CD4-positive, alpha-beta T cell treated with Interleukin-15 for 1 hour (primary cell): Measurements from ENCODE around the gene DAB2IP.

Source experiments
- DNase-seq: peaks from one replicate; pipeline ENCODE4 v3.0.0-alpha.2; 2020

The DAB2IP gene

GRCh38 chr9:121766081-121766683 is 114.7 kb downstream of the DAB2IP start:
- DNase-seq: no peak

DNA sequence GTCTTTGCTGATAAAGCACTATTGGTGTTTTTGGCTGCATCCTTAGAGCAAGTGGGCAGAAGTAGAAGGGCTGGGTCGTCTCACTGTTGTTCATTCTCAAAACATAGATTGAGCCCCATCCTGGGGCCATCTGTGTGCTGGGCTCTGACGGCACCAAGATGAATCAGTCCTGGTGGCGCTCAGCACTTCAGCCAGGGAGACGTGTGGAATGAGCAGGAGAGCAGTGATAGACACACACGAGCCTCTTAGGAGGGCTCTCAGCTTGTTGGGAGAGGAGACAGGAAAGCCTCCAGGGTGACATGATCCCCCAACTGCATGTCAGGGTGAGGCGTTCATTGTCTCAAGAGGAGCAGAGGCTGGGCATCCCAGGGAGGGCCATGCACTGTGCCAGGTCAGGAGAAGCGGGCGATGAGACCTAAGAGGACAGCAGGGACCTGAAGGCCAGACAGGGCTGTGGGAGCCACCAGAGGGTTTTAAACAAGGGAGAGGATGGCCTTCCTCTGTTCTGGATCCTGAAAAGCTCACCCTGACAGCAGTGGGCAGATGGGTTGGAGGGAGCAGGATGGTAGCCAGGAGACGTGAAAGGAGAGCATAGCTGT is 115.8 kb downstream of the DAB2IP start:
- DNase-seq: no peak

DNA sequence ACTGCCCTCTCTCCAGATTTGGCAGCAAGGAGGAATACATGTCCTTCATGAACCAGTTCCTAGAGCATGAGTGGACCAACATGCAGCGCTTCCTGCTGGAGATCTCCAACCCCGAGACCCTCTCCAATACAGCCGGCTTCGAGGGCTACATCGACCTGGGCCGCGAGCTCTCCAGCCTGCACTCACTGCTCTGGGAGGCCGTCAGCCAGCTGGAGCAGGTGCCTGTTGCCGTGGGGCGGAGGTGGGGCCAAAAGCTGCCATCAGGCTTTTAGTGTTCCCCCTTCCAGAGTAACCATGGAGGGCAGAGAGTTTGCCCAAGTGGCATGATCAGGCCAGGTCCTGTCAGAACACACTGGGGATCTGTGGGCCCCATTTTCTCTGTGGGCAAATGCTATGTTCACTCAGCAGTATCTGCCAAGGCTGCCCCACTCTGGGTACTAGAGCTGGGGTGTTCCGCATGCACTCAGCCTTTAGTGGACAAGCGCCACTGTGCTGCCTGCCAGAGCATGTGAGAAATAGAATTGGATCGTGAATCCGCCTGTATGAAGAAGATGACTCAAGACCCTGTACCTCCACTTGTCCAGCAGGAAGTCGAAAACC is 117.1 kb downstream of the DAB2IP start:
- no peak for DNase-seq

- no peak for DNase-seq
Measured at GRCh38 chr9:121769939-121770338, 118.5 kb downstream of the DAB2IP start.

DNA sequence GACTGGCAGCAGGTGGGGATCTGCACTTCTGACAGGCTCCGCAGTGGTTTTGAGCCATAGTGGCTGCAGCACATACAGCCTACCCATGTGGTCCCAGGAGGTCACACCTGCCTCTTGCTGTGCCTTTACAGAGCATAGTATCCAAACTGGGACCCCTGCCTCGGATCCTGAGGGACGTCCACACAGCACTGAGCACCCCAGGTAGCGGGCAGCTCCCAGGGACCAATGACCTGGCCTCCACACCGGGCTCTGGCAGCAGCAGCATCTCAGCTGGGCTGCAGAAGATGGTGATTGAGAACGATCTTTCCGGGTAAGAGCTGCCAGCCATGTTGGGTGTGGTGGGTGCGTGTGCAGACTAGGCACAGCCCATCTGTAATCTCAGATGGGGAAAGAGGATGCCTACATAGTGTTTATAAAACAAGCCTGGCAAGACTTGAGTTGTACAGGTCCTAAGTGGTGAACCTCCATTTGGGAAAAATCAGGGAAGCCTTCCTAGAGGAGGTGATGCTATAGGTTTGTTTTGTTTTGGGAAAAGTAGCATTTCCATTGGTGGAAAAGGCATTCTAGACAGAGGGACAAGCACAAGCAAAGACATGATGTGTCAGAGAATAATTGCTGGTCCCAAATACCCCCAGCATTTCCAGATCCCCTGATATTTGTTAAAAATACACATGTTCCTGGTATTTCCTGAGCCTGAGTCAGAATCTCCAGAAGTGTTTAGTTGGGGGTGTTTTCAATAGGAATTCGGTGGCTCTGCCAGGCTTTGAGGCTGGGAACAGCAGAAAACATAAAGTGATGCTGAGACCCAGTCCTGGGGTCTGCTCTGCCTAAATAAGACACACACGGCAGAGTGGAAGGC is 119.2 kb downstream of the DAB2IP start:
- no peak for DNase-seq

DNA sequence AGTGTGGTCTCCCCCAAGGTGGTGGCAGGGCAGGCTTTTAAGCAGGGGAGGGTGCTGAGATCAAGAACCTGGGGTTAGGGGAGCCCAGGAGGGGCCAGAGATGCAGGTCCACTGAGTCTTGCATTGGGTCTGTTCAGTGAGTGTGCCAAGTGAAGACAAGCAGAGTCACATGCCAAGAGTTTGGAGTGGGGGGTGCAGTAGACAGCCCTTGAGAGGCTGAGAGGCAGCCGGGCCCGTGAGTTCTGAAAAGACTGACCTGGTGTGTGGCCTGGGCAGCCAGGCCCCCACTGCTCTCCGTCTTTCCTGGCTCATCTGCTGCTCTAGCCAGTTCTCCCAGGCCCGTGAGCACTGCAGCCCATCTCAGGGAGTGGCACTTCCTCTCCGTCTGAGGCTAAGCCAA is 120.0 kb downstream of the DAB2IP start:
- no peak for DNase-seq

DNA sequence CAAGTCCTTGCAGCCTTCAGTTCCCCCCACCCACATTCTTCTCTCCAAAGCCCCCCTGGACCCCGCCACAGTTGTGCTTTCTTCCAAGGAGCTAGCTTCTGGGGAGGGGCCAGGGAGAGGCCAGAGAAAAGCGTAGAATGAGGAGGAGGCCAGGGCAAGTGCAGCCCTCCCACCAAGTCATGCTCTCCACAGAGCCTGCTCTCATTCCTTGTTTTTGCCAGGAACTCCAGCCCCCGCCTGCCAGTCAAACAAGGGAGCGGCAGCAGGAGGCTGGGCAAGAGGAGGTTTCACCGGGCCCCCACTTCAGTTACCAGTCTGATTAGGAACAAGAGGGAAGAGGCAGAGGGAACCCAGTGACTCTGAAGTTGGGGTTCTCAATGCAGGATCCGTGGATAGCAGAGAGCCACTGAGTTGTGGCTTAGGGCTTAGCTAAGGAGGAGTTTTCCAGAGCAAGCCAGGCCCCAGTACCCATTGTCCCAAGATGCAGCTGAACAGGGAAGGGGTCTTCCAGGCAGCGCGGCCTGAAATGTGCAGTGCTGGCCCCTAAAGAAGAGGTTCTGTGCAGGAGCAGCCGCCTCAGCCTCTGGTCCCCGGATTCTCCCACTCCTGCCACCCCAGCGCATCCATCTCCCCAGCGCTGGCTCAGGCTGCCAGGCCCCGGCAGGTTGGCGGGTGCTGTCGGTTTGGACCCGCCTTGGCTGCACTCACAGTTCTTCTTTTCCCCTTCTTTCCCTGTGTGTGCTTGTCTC is 120.6 kb downstream of the DAB2IP start:
- no peak for DNase-seq

DNA sequence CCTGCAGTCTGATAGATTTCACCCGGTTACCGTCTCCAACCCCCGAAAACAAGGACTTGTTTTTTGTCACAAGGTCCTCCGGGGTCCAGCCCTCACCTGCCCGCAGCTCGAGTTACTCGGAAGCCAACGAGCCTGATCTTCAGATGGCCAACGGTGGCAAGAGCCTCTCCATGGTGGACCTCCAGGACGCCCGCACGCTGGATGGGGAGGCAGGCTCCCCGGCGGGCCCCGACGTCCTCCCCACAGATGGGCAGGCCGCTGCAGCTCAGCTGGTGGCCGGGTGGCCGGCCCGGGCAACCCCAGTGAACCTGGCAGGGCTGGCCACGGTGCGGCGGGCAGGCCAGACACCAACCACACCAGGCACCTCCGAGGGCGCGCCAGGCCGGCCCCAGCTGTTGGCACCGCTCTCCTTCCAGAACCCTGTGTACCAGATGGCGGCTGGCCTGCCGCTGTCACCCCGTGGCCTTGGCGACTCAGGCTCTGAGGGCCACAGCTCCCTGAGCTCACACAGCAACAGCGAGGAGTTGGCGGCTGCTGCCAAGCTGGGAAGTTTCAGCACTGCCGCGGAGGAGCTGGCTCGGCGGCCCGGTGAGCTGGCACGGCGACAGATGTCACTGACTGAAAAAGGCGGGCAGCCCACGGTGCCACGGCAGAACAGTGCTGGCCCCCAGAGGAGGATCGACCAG is 121.3 kb downstream of the DAB2IP start:
- DNase-seq: peak; percentile 14

GRCh38 chr9:121773286-121773953 is 122.0 kb downstream of the DAB2IP start:
- peak; percentile 9 for DNase-seq

GRCh38 chr9:121773954-121774714 is 122.7 kb downstream of the DAB2IP start:
- peak; percentile 14 for DNase-seq

GRCh38 chr9:121774715-121775613 is 123.5 kb downstream of the DAB2IP start:
- DNase-seq: peak; percentile 9

DNA sequence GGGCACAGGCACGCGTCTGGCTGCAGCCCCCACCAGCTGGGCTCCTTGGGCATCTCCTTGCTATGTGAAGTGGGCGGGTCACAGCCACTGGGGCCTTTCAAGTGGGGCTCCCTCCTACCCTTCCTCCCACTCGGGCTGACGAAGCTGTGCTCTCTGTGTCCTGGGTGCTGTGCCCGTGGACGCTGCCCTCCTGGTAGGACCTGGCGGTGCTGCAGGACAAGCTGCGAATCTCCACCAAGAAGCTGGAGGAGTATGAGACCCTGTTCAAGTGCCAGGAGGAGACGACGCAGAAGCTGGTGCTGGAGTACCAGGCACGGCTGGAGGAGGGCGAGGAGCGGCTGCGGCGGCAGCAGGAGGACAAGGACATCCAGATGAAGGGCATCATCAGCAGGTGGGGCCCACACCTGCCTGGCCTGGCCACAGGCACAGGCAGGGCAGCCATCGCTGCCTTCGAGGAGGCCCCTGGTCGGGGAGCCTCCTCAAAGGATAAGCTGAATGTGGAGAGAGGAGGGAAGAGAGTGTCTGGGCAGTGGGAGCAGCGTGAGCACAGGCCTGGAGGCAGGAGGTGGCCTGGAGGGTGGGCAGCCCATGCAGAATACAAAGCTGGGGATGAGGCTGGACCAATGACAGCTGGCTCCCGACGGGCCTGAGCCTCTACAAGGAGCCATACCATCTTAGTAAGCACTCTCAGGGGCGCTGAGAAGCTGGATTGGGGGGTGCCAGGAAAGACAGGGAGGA is 124.7 kb downstream of the DAB2IP start:
- no peak for DNase-seq

- DNase-seq: no peak
Measured at GRCh38 chr9:121776739-121777637, 125.6 kb downstream of the DAB2IP start.

DNA sequence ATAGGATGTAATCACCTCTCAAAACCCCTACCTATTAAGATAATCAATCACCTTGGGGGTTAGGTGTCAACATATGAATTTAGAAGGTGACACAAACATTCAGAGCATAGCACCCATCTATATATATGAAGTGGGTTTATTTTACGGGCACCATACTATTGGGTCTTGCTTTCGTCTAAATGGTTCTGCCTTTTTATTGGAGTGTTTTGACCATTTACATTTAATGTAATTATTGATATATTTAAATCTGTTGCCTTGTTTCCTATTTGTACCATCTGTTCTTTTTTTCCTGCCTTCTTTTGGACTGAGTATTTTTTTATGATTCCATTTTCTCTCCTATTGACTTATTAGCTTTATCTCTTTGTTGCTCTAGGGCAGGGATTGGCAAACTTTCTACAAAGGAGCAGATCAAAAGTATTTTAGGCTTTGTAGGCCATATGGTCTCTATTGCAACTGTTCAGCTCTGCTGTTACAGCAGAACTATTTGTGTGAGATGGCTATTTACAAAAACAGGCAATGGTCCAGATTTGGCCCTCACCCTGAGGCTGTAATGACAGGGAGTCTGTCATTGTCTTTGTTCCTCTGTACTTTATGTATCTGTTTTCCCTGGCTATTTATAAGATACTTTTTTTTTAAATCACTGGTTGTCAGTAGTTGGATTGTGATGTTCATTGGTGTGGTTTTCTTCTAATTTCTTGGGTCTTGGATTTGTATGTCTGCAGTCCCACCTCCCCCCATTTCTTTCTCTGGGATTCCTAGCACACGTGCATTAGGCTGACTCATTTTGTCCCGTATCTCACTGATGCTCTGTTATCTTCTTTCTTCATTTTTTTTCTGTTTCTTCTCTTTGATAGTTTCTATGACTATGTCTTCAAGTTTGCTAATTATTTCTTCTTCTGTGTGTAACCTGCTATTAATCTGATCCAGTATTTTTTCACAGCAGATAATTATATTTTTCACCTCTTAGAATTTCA is 127.1 kb downstream of the DAB2IP start:
- DNase-seq: no peak

- DNase-seq: no peak
Measured at GRCh38 chr9:121779381-121780117, 128.1 kb downstream of the DAB2IP start.
